Measurements from ENCODE around the gene TREML4. TPM values are rescaled to one million over a fixed set of nuclear protein-coding genes. Genes with fewer than 3 reads are reported as not detected.

TREML4 gene
- total and polyA plus RNA-seq, 2 experiments from 2014 or later = not detected

DNA sequence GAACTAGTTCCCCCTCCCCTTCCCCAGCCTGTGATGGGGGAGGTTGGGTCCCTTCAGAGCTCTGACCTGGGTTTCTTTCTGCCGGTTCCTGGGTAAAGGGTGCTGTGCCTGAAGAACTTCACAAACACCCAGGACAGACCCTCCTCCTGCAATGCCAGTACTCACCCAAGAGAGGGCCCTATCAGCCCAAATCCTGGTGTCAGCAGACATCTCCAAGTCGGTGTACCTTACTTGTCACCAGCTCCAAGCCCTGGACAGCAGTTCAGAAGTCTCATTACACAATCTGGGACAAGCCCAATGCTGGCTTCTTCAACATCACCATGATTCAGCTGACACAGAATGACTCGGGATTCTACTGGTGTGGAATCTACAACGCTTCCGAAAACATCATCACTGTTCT, 467 bp downstream of the TREML4 start:
- H3K27me3 ChIP-seq = peaks cover 23% of the 10 kb centered on the region
- TF ChIP-seq, protein P1, sequence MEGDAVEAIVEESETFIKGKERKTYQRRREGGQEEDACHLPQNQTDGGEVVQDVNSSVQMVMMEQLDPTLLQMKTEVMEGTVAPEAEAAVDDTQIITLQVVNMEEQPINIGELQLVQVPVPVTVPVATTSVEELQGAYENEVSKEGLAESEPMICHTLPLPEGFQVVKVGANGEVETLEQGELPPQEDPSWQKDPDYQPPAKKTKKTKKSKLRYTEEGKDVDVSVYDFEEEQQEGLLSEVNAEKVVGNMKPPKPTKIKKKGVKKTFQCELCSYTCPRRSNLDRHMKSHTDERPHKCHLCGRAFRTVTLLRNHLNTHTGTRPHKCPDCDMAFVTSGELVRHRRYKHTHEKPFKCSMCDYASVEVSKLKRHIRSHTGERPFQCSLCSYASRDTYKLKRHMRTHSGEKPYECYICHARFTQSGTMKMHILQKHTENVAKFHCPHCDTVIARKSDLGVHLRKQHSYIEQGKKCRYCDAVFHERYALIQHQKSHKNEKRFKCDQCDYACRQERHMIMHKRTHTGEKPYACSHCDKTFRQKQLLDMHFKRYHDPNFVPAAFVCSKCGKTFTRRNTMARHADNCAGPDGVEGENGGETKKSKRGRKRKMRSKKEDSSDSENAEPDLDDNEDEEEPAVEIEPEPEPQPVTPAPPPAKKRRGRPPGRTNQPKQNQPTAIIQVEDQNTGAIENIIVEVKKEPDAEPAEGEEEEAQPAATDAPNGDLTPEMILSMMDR (IDR thresholded peaks at IDR 0.05; ENCODE audit: poor library complexity) = no peak
- no peak for TF ChIP-seq EZH2 (IDR thresholded peaks at IDR 0.05; ENCODE audit: borderline replicate concordance)
- TF ChIP-seq EZH2phosphoT487 (IDR thresholded peaks at IDR 0.05; ENCODE audit: low read depth, severe bottlenecking, unreplicated experiment) = no peak
- no peaks in the 10 kb centered on the region for H4K20me1 ChIP-seq (ENCODE audit: insufficient read depth, poor library complexity, severe bottlenecking)
- H3K27ac ChIP-seq = no peak overlapping the region
- DNase-seq (ENCODE audit: low spot score) = no peak
- no peak overlapping the region for H3K4me2 ChIP-seq
- no peaks in the 10 kb centered on the region for H3K9me3 ChIP-seq (ENCODE audit: low read depth)
- no peak overlapping the region for H2AFZ ChIP-seq
- H3K4me3 ChIP-seq = no peak overlapping the region
- no peaks in the 10 kb centered on the region for H3K79me2 ChIP-seq
- H3K9me2 ChIP-seq (replicated peaks; ENCODE audit: insufficient read depth) = no peaks in the 10 kb centered on the region
- H3K4me1 ChIP-seq (ENCODE audit: insufficient read depth) = no peaks in the 10 kb centered on the region
- 64% methylated on average over 5 of the region's 5 CpGs for WGBS (ENCODE audit: low lambda C conversion rate, missing lambda C conversion rate)
- H3K36me3 ChIP-seq (replicated peaks; ENCODE audit: insufficient read depth, low read depth) = no peaks in the 10 kb centered on the region

DNA sequence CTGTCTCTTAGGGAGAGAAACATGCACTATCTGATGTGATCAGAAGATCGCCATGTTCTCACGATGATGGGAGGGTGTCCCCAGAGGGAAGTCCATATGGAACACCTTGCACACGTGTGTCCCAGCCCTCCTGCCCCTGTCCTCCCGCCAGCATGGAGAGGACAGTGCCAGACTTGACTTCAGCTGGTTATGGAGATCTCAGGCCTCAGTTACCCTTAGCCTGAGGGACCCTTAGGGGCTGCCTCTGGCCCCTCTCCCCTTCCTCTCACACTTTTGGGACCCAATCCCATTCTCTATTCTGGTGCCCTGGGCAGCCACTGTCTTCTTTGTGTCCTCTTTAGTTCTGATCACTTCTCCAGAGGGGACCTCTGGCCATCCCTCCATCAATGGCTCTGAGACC, 1.6 kb downstream of the TREML4 start:
- Histone ChIP-seq H3K4me2 (no peak overlapping the region), H3K79me2 (no peaks in the 10 kb centered on the region), H3K27ac (no peak overlapping the region), H3K4me3 (no peak overlapping the region), H3K36me3 (replicated peaks; ENCODE audit: insufficient read depth, low read depth) (no peaks in the 10 kb centered on the region), H4K20me1 (ENCODE audit: insufficient read depth, poor library complexity, severe bottlenecking) (no peaks in the 10 kb centered on the region), H3K9me3 (ENCODE audit: low read depth) (no peaks in the 10 kb centered on the region), H3K4me1 (ENCODE audit: insufficient read depth) (no peaks in the 10 kb centered on the region), H3K9me2 (replicated peaks; ENCODE audit: insufficient read depth) (no peaks in the 10 kb centered on the region), H2AFZ (no peak overlapping the region), H3K27me3 (peaks cover 14% of the 10 kb centered on the region)
- TF ChIP-seq EZH2 (IDR thresholded peaks at IDR 0.05; ENCODE audit: borderline replicate concordance) (no peak), EZH2phosphoT487 (IDR thresholded peaks at IDR 0.05; ENCODE audit: low read depth, severe bottlenecking, unreplicated experiment) (no peak)
- TF ChIP-seq, protein P1 (IDR thresholded peaks at IDR 0.05; ENCODE audit: poor library complexity) = no peak
- WGBS (ENCODE audit: low lambda C conversion rate, missing lambda C conversion rate) = 96% methylated on average over 4 of the region's 4 CpGs
- DNase-seq (ENCODE audit: low spot score) = no peak

DNA sequence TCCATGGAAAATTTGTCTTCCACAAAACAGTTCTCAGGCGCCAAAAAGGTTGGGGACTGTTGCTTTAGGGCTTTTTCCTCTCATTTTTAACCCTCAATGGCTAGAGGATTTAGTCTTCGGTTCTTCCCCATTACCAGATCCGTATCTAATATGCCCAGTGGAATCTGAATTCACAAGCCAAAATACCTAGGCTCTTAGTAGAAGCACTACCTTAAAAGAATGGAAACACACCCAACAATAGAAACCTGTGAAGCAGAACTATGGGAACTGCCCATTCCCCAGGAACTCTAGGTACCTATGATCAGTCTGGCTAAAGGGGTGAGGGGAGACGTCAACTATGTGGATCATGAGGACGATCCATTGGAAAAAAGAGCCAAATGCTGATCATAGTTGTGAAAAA, 3.1 kb downstream of the TREML4 start:
- no peak overlapping the region for H3K4me2 ChIP-seq
- no peaks in the 10 kb centered on the region for H3K4me1 ChIP-seq (ENCODE audit: insufficient read depth)
- H3K36me3 ChIP-seq (replicated peaks; ENCODE audit: insufficient read depth, low read depth) = no peaks in the 10 kb centered on the region
- no peak for TF ChIP-seq EZH2 (IDR thresholded peaks at IDR 0.05; ENCODE audit: borderline replicate concordance)
- TF ChIP-seq, protein P1 (IDR thresholded peaks at IDR 0.05; ENCODE audit: poor library complexity) = no peak
- H4K20me1 ChIP-seq (ENCODE audit: insufficient read depth, poor library complexity, severe bottlenecking) = no peaks in the 10 kb centered on the region
- DNase-seq (ENCODE audit: low spot score) = no peak
- peaks cover 4% of the 10 kb centered on the region for H3K27me3 ChIP-seq
- H2AFZ ChIP-seq = no peak overlapping the region
- WGBS (ENCODE audit: low lambda C conversion rate, missing lambda C conversion rate) = 89% methylated on average over 5 of the region's 5 CpGs
- H3K4me3 ChIP-seq = no peak overlapping the region
- H3K27ac ChIP-seq = no peak overlapping the region
- H3K9me2 ChIP-seq (replicated peaks; ENCODE audit: insufficient read depth) = no peaks in the 10 kb centered on the region
- H3K79me2 ChIP-seq = no peaks in the 10 kb centered on the region
- H3K9me3 ChIP-seq (ENCODE audit: low read depth) = no peaks in the 10 kb centered on the region

DNA sequence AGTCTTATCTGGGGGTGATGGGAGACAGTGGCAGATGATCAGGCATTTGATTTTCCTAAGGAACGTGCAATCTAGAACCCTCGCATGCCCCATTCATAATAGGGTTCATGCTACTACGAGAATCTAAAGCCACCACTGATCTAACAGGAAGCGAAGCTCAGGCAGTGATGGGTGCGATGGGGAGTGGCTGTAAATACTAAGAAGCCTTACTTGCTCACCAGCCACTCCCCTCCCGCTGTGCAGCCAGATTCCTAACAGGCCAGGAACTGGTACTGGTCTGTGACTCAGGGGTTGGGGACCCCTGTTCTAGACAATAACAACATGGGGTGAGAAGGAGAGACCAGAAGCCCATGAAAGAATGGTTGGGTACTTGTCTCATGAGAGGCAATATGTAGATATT, 4.5 kb downstream of the TREML4 start:
- Histone ChIP-seq H3K36me3 (replicated peaks; ENCODE audit: insufficient read depth, low read depth) (no peaks in the 10 kb centered on the region), H2AFZ (no peak overlapping the region), H4K20me1 (ENCODE audit: insufficient read depth, poor library complexity, severe bottlenecking) (no peaks in the 10 kb centered on the region), H3K9me2 (replicated peaks; ENCODE audit: insufficient read depth) (no peaks in the 10 kb centered on the region), H3K4me3 (no peak overlapping the region), H3K4me2 (no peak overlapping the region), H3K79me2 (no peaks in the 10 kb centered on the region), H3K27ac (no peak overlapping the region), H3K4me1 (ENCODE audit: insufficient read depth) (no peaks in the 10 kb centered on the region), H3K27me3 (no peaks in the 10 kb centered on the region), H3K9me3 (ENCODE audit: low read depth) (no peaks in the 10 kb centered on the region)
- TF ChIP-seq EZH2 (IDR thresholded peaks at IDR 0.05; ENCODE audit: borderline replicate concordance) = no peak
- TF ChIP-seq, protein P1 (IDR thresholded peaks at IDR 0.05; ENCODE audit: poor library complexity) = no peak
- no peak for TF ChIP-seq EZH2phosphoT487 (IDR thresholded peaks at IDR 0.05; ENCODE audit: low read depth, severe bottlenecking, unreplicated experiment)
- 76% methylated on average over 6 of the region's 6 CpGs for WGBS (ENCODE audit: low lambda C conversion rate, missing lambda C conversion rate)
- no peak for DNase-seq (ENCODE audit: low spot score)
